HG02678 (cell line): ENCODE measurements around the gene SLC39A11.
"Not testable (repeated sequence)": the region's sequence is repeated elsewhere in the genome, so short reads cannot be mapped to it uniquely, and the experiment has no call there.

Experiments used
- ATAC-seq: cut with Tn5 transposase; IDR thresholded peaks from one replicate; pipeline ENCODE4 v1.9.1; 2021; ENCODE audit warnings: mild to moderate bottlenecking, moderate library complexity; ENCODE audit not compliant: unreplicated experiment

SLC39A11 gene

GRCh38 chr17:72846399-72846798 lies 246.1 kb downstream of the SLC39A11 start:
- ATAC-seq = no peak

GRCh38 chr17:72843591-72843990 lies 248.9 kb downstream of the SLC39A11 start:
- ATAC-seq = no peak

- ATAC-seq = no peak
Measured at GRCh38 chr17:72840019-72840418, 252.5 kb downstream of the SLC39A11 start.

DNA sequence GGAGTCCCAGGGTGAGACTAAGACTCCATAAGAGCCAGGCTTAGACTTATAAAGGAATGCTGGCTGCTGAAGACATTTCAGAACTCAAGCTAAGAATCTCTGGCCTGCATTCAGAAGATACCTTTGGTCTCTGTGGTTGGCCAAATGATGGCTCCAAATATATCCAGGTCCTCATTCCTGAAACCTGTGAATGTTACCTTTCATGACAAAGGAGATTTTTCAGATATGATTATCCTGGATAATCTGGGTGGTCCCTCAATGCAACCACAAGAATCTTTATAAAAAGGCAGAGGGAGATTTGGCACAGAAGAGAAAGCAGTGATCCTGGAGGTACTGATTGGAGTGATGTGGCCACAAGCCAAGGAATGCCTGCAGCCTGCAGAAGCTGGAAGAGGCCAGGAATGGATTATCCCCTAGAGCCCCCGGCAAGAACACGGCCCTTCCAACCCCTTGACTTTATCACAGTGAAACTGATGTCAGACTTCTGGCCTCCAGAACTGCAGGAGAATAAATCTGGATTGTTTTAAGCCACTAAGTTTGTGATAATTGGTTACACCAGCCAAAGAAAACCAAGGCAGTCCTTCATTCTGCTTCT lies 253.3 kb downstream of the SLC39A11 start:
- no peak for ATAC-seq

GRCh38 chr17:72838581-72838980 lies 253.9 kb downstream of the SLC39A11 start:
- ATAC-seq = no peak

- no peak for ATAC-seq
Measured at GRCh38 chr17:72838068-72838467, 254.4 kb downstream of the SLC39A11 start.

DNA sequence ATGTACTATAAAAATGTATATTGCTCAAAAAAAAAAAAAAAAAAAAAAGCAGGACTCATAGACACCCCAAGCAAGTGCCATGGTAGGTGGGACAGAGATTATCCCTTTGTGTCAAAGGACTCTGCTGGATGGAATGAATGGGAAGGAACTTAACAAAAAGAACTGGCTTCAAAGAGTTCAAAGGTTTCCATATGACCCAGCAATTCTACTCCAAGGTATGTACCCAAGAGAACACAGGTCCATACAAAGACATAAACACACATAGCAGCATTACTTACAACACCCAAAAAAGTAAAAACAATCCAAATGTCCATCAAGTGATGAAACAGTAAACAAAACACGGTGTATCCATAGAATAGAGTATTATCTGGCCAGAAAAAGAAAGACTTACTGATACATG lies 255.2 kb downstream of the SLC39A11 start:
- no peak for ATAC-seq

- ATAC-seq = no peak
Measured at GRCh38 chr17:72833128-72833765, 259.2 kb downstream of the SLC39A11 start.

DNA sequence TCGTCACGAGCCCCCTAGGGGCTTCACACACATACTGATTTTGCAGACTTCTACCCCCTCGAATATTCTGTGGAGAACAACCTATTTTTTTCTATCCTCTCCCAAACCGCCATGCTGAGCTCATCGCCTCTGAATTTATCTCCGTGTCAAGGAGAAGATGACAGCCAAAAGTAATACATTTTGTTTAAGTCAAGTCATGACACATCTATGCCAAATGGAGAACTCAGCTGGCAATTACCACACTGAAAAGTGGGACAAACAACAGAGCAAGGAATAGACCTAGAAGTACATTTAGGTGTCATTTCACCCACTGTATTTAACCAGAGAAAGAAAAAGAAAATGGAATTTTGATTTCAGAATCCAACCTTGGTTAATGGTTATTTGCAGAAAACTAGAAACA lies 260.2 kb downstream of the SLC39A11 start:
- no peak for ATAC-seq

GRCh38 chr17:72829883-72830282 lies 262.6 kb downstream of the SLC39A11 start:
- ATAC-seq = no peak

DNA sequence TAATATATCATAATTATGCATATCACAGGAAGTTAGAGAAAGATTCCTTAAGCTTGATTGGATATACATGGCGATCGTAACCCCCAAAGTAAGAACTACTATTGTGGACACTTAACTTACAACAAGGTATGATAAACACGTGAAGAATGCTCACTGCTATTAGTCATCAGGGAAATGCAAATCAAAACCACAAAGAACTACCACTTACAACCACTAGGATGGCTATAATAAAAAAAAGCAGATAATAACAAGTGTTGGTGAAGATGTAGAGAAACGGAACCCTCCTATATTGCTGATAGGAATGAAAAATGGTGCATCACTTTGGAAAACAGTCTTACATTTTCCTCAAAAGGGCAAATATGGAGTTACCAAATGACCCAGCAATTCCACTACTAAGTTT lies 265.9 kb downstream of the SLC39A11 start:
- no peak for ATAC-seq

- not testable (repeated sequence) for ATAC-seq
Measured at GRCh38 chr17:72826059-72826458, 266.4 kb downstream of the SLC39A11 start.

DNA sequence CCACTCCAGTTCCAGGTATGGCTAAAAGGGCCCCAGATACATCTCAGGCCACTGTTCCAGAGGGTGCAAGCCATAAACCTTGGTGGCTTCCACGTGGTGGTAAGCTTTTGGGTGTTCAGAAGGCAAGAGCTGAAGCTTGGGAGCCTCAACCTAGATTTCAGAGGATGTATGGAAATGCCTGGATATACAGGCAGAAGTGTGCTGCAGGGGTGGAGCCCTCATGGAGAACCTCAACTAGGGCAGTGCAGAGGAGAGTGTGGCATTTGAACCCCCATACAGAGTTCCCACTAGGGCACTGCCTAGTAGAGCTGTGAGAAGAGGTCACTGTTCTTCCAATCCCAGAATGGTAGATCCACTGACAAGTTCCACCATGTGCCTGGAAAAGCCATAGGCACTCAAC lies 267.3 kb downstream of the SLC39A11 start:
- no peak for ATAC-seq

DNA sequence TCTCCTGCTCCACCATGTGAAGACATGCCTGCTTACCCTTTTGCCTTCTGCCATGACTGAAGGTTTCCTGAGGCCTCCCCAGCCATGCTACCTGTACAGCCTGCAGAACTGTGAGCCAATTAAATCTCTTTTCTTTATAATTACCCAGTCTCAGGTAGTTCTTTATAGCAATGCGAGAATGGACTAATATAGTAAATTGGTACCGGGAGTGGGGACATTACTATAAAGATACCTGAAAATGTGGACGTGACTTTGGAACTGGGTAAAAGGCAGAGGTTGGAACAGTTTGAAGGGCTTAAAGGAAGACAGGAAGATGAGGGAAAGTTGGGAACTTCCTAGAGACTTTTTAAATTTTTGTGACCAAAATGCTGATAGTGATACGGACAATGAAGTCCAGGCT lies 268.2 kb downstream of the SLC39A11 start:
- not testable (repeated sequence) for ATAC-seq

GRCh38 chr17:72822358-72823023 lies 270.0 kb downstream of the SLC39A11 start:
- ATAC-seq = no peak

DNA sequence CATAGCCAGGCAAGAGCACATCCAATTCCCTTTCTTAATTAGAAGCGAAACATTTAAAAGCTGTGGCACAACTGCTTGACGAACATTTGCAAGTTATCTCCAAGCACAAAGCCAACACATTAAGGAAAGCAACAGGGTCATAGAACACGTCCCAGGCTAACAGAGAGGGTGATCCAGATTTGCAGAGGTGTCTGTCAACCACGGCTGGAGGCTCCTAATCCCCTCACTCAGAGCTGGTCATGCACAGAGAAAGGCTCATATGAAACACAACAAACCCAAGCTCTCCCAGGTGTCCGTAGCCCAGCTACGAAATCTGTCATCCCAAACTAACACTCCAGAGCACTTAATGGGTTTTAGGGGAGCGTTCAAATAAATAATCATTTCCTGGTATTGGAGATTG lies 276.1 kb downstream of the SLC39A11 start:
- ATAC-seq = no peak

DNA sequence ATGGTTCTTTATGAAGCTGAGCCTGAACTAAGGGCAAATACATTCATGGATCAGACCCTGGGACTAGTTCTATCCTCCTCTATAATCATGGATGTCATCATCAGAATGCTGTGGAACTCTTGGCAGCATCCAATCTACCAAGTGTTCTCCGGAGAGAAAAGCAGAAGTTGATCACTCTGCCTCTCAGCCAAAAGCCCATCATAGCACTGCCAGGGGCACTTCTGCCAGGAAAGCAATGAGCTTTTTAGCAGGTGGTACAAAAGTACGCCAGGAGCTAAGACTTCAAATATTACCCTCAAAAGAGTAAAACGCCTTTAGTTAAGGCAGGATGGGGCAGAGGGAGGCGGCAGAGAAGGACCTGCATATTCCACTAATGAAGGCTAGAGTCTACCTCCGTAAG lies 279.0 kb downstream of the SLC39A11 start:
- no peak for ATAC-seq

GRCh38 chr17:72812823-72813222 lies 279.7 kb downstream of the SLC39A11 start:
- no peak for ATAC-seq

DNA sequence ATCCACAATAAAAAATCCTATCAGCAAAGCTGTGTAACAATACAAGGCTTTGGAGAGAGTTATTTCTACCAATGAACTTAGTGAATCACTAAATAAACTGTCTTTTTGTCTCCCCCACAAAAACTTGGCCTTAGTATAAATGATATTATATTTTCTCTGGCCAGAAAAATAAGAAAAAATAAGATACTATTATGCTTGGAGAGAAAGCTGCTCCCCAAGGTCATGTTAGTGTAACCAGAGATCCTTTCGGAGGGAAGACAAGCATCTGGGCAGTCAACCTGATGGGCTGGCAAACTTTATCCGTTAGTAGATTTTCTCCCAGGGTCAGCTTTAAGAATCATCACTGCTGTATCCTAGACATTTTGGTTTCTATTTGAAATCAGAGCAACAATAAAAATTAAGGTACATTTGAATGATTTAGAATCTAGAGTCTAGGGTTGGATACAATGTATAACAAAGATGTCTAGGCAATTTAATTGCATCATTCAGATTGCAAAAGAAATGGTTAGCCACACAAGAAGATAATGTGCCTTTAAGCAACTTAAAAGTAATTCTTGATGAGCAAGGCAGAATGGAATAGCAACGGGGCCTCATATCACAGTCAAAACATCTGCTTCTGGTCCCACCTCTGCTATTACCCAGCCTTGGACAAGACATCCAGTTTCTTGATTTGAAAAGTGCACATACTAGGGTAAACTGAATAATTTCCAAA lies 280.4 kb downstream of the SLC39A11 start:
- ATAC-seq = no peak

- ATAC-seq = no peak
Measured at GRCh38 chr17:72810991-72811508, 281.4 kb downstream of the SLC39A11 start.

DNA sequence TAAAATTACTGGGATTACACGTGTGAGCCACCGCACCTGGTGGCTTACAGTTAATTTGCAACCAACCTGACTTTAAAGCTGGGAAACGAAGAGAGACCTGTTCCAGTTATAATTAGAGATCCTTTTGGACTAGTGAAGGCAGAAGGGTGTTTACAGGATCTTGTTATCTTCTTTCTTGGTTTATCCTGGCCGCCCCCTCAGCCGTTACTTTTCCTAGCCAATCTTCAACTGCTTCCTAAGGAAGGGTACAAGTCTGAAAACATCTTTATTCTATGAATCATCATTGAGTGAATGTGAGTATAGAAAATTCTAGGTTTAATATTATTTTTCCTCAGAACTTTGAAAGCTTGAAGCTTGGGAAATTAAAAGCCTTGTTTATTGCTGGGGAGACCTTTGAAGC lies 286.5 kb downstream of the SLC39A11 start:
- no peak for ATAC-seq
